Tibial nerve (tissue), 4 donors: ENCODE data around the gene LPO. TPM values are rescaled to one million over a fixed set of nuclear protein-coding genes. Genes with fewer than 3 reads are reported as not detected.

Experiments
- DNase-seq, 2 donors: peaks; one replicate each; pipeline ENCODE4 v3.0.0-alpha.2; 2019; ENCODE audit warnings: low spot score in 2 of 2
- H3K27ac ChIP-seq, 4 donors: fragments of 200-600 bp; sonication (generic) in 3 of 4; one replicate each; pipeline ENCODE4 v1.5.1; 2017 to 2019; ENCODE audit warnings: mild to moderate bottlenecking in 1 of 4
- H3K27me3 ChIP-seq, 2 donors: fragments of 200-600 bp; sonication (generic) in 1 of 2; one replicate each; pipeline versions ENCODE4 v1.5.1 to v1.6.0; 2017 to 2019
- H3K36me3 ChIP-seq, 3 donors: fragments of 200-600 bp; sonication (generic); one replicate each; pipeline ENCODE4 v1.5.1; 2018 to 2019
- H3K4me1 ChIP-seq, 4 donors: fragments of 200-600 bp; sonication (generic) in 3 of 4; one replicate each; pipeline ENCODE4 v1.5.1; 2017 to 2019
- H3K4me3 ChIP-seq, 4 donors: fragments of 200-600 bp; sonication (generic) in 3 of 4; one replicate each; pipeline ENCODE4 v1.5.1; 2017 to 2019; ENCODE audit warnings: mild to moderate bottlenecking in 1 of 4, moderate library complexity in 1 of 4
- H3K9me3 ChIP-seq, 4 donors: fragments of 200-600 bp; sonication (generic) in 3 of 4; one replicate each; pipeline ENCODE4 v1.5.1; 2017 to 2019
- CTCF ChIP-seq, 5 experiments: fragments of 200-600 bp in 3 of 5; fragments of 450-650 bp in 2 of 5; sonication (generic) in 3 of 5; IDR thresholded peaks; one replicate each; pipeline ENCODE4 v1.5.1; 2016 to 2019; ENCODE audit warnings: antibody characterized with exemption in 5 of 5, mild to moderate bottlenecking in 3 of 5, moderate library complexity in 2 of 5
- EP300 ChIP-seq, 2 donors: sonication (generic); formaldehyde crosslinking; IDR thresholded peaks; one replicate each; pipeline ENCODE4 v1.6.1; 2017; ENCODE audit warnings: antibody characterized with exemption in 2 of 2, mild to moderate bottlenecking in 1 of 2
- POLR2A ChIP-seq, 2 donors: fragments of 450-650 bp; IDR thresholded peaks; one replicate each; pipeline ENCODE4 v1.6.1; 2017; ENCODE audit warnings: antibody characterized with exemption in 2 of 2, mild to moderate bottlenecking in 2 of 2, moderate library complexity in 2 of 2
- WGBS, 2 donors: methylation state at CpG; one replicate each; pipeline ENCODE4 v1.1.5; 2018; 5-methylcytosine and 5-hydroxymethylcytosine counted together
- total RNA-seq, 4 donors: library from RNA; depleted of rRNA; stranded (reverse); fragments of >200 nt; gene quantifications; one replicate each; pipeline ENCODE4 v1.1.0, GENCODE V29; 2016

The LPO gene
- total RNA-seq, 4 donors from 2014 or later, result not detected

- 88 to 93% methylated on average over 6 to 7 of the region's 8 CpGs for WGBS, 2 donors
- DNase-seq, result no peak
- Histone ChIP-seq H3K36me3 (peaks cover 0 to 28% (median 0%) of the 10 kb centered on the region in 3 donors), H3K27ac (no peak overlapping the region), H3K4me1 (no peaks in the 10 kb centered on the region), H3K9me3 (no peaks in the 10 kb centered on the region), H3K27me3 (no peaks in the 10 kb centered on the region), H3K4me3 (no peak overlapping the region)
- no peak for TF ChIP-seq EP300 (IDR thresholded peaks at IDR 0.05)
- no peak for TF ChIP-seq POLR2A (IDR thresholded peaks at IDR 0.05)
- TF ChIP-seq CTCF (IDR thresholded peaks at IDR 0.05), result no peak
Observed at GRCh38 chr17:58316260-58316960, 78.0 kb downstream of the LPO start.

GRCh38 chr17:58317421-58318064, 79.2 kb downstream of the LPO start:
- WGBS, 2 donors, result 33 to 35% methylated on average over 5 of the region's 5 CpGs
- Histone ChIP-seq H3K4me3 (no peak overlapping the region), H3K27me3 (no peaks in the 10 kb centered on the region), H3K4me1 (no peaks in the 10 kb centered on the region), H3K27ac (no peak overlapping the region), H3K9me3 (no peaks in the 10 kb centered on the region), H3K36me3 (peaks cover 0 to 31% (median 0%) of the 10 kb centered on the region in 3 donors)
- TF ChIP-seq EP300 (IDR thresholded peaks at IDR 0.05) (no peak), CTCF (IDR thresholded peaks at IDR 0.05) (peak in 4 of 5 experiments; percentile 11 to 68 (median 40))
- DNase-seq, result no peak

GRCh38 chr17:58318065-58318481, 79.7 kb downstream of the LPO start:
- 89 to 90% methylated on average over 7 to 9 of the region's 9 CpGs for WGBS, 2 donors
- no peaks in the 10 kb centered on the region for H3K27me3 ChIP-seq
- H3K36me3 ChIP-seq, result peaks cover 0 to 31% (median 0%) of the 10 kb centered on the region in 3 donors

More at GRCh38 chr17:58318065-58318481, 79.7 kb downstream of the LPO start:
- Histone ChIP-seq H3K4me3 (no peak overlapping the region), H3K4me1 (no peaks in the 10 kb centered on the region), H3K9me3 (no peaks in the 10 kb centered on the region), H3K27ac (no peak overlapping the region)
- no peak for DNase-seq
- no peak for TF ChIP-seq POLR2A (IDR thresholded peaks at IDR 0.05)

Other genes starting within 250 kb of the LPO start
- 100 to 1,000 TPM in 3 of 4 donors, 10 to 100 TPM in 1; 92.4 to 173 (median 143) TPM for gene SRSF1, start 231.3 kb upstream of the LPO start, total RNA-seq
- 10 to 100 TPM; 13.9 to 21.3 (median 16.6) TPM for gene DYNLL2, start 155.2 kb upstream of the LPO start, total RNA-seq
- not detected for gene OR4D1, start 90.2 kb upstream of the LPO start, total RNA-seq
- not detected for gene OR4D2, start 71.6 kb upstream of the LPO start, total RNA-seq
- gene EPX, start 45.9 kb upstream of the LPO start, total RNA-seq, result not detected
- 10 to 100 TPM; 15.7 to 25.1 (median 18.5) TPM for gene MKS1, start 19.3 kb upstream of the LPO start, total RNA-seq
- gene MPO, start 42.4 kb downstream of the LPO start, total RNA-seq, result not detected
- gene TSPOAP1, start 90.2 kb downstream of the LPO start, total RNA-seq, result 10 to 100 TPM; 11.4 to 16.3 (median 13.0) TPM
- 10 to 100 TPM; 34.5 to 38.0 (median 35.2) TPM for gene SUPT4H1, start 113.6 kb downstream of the LPO start, total RNA-seq
- gene RNF43, start 178.9 kb downstream of the LPO start, total RNA-seq, result under 1 TPM; under 0.01 to 0.66 (median 0.50) TPM
- under 1 TPM in 1 of 4 donors, not detected in 3; 0.30 TPM for gene HSF5, start 249.8 kb downstream of the LPO start, total RNA-seq